GM12878 (cell line): ENCODE measurements around the gene STARD5. TPM values are rescaled to one million over a fixed set of nuclear protein-coding genes. Genes with fewer than 3 reads are reported as not detected.

Experiments used
- CREB1 ChIP-seq: IDR thresholded peaks from 2 replicates; pipeline ENCODE4 v1.6.1; 2012; ENCODE audit warnings: low read depth, mild to moderate bottlenecking, inconsistent platforms
- CUX1 ChIP-seq: IDR thresholded peaks from 2 replicates; pipeline ENCODE4 v1.6.1; 2012; ENCODE audit warnings: improper control_type of control experiment, low read depth, low read length; ENCODE audit not compliant: insufficient replicate concordance
- FOXK2 ChIP-seq: fragments of 450-650 bp; IDR thresholded peaks from 2 replicates; pipeline ENCODE4 v1.6.1; 2017; ENCODE audit warnings: mild to moderate bottlenecking, moderate library complexity
- HCFC1 ChIP-seq: fragments of 150-350 bp; IDR thresholded peaks from 2 replicates; pipeline ENCODE4 v1.6.1; 2014; ENCODE audit warnings: low read length
- IRF4 ChIP-seq: IDR thresholded peaks from 2 replicates; pipeline ENCODE4 v1.6.1; 2011; ENCODE audit warnings: low read depth, low read length
- JUNB ChIP-seq: IDR thresholded peaks from 2 replicates; pipeline ENCODE4 v1.6.1; 2016; ENCODE audit warnings: antibody characterized with exemption, mild to moderate bottlenecking
- KLF5 ChIP-seq: fragments of 450-650 bp; IDR thresholded peaks from 2 replicates; pipeline ENCODE4 v1.6.1; 2014; ENCODE audit warnings: mild to moderate bottlenecking; ENCODE audit not compliant: partially characterized antibody
- MYC ChIP-seq: IDR thresholded peaks from 2 replicates; pipeline ENCODE4 v1.6.1; 2011; ENCODE audit warnings: mild to moderate bottlenecking, low read length, moderate library complexity, inconsistent platforms; ENCODE audit not compliant: insufficient read depth, insufficient replicate concordance, insufficient read length, severe bottlenecking
- NFYA ChIP-seq: IDR thresholded peaks from 2 replicates; pipeline ENCODE4 v1.6.1; 2011; ENCODE audit warnings: low read depth, mild to moderate bottlenecking, low read length, improper control_type of control experiment, borderline replicate concordance
- NR2C1 ChIP-seq: fragments of 450-650 bp; IDR thresholded peaks from 2 replicates; pipeline ENCODE4 v1.6.1; 2017; ENCODE audit warnings: antibody characterized with exemption, mild to moderate bottlenecking, moderate library complexity
- SRF ChIP-seq, 2 experiments: IDR thresholded peaks; 2 replicates each; pipeline ENCODE4 v1.6.1; 2011; ENCODE audit warnings: low read depth in 2 of 2, low read length in 2 of 2, mild to moderate bottlenecking in 1 of 2, moderate library complexity in 1 of 2
- STAT3 ChIP-seq: IDR thresholded peaks from 2 replicates; pipeline ENCODE4 v1.6.1; 2011; ENCODE audit warnings: low read depth, low read length, improper control_type of control experiment
- SUZ12 ChIP-seq: fragments of 200-600 bp; sonication (generic); IDR thresholded peaks from one replicate; pipeline ENCODE4 v1.6.1; 2018; ENCODE audit warnings: antibody characterized with exemption, mild to moderate bottlenecking; ENCODE audit not compliant: unreplicated experiment
- YBX1 ChIP-seq: fragments of 450-650 bp; IDR thresholded peaks from 2 replicates; pipeline ENCODE4 v1.6.1; 2016; ENCODE audit warnings: antibody characterized with exemption
- ZBED1 ChIP-seq: IDR thresholded peaks from 2 replicates; pipeline ENCODE4 v1.6.1; 2016; ENCODE audit warnings: borderline replicate concordance
- ZBTB4 ChIP-seq: fragments of 450-650 bp; formaldehyde crosslinking; IDR thresholded peaks from 2 replicates; pipeline ENCODE4 v1.4.0; 2022; ENCODE audit warnings: mild to moderate bottlenecking, moderate library complexity
- ZBTB40 ChIP-seq: fragments of 450-650 bp; IDR thresholded peaks from 2 replicates; pipeline ENCODE4 v1.6.1; 2016; ENCODE audit warnings: mild to moderate bottlenecking, moderate library complexity, borderline replicate concordance
- ZSCAN29 ChIP-seq: fragments of 450-650 bp; IDR thresholded peaks from 2 replicates; pipeline ENCODE4 v1.6.1; 2017; ENCODE audit warnings: mild to moderate bottlenecking, moderate library complexity
- polyA plus RNA-seq, 11 experiments: library from polyadenylated mRNA; depleted of rRNA in 4 of 11; unstranded in 6 of 11; stranded (reverse) in 5 of 11; fragments of >200 nt; fragmentation: Nextera tagmentation in 4 of 11; fragmentation: Illumina TruSeq in 1 of 11; extraction: Ambion mirVana in 4 of 11; extraction: Trizol in 1 of 11; gene quantifications; 1 replicate in 1 of 11; 2 replicates in 10 of 11; pipeline versions ENCODE4 v1.2.1 to v1.2.3, GENCODE V29; 2011 to 2016; ENCODE audit warnings: inconsistent platforms in 2 of 11, missing spikeins in 2 of 11, low read depth in 1 of 11
- total RNA-seq, 4 experiments: library from RNA; depleted of rRNA in 3 of 4; stranded (reverse); fragments of >200 nt in 3 of 4; fragmentation: Illumina TruSeq in 1 of 4; extraction: Trizol in 1 of 4; gene quantifications; 2 replicates each; pipeline versions ENCODE4 v1.2.1 to v1.2.3, GENCODE V29; 2013 to 2021

Gene STARD5
- total and polyA plus RNA-seq, 10 of the 15 experiments (the other 5 are each of a cell fraction or from before 2014, with no cell fraction given) = 2.3 to 9.4 (median 4.7) TPM

- TF ChIP-seq ZBTB4 (CRISPR knock-in tag) = no peak
- TF ChIP-seq YBX1 = no peak
- peak; percentile 88 for TF ChIP-seq ZBED1
- no peak; the same call in 1 of the 2 replicates for TF ChIP-seq JUNB
- no peak for TF ChIP-seq SUZ12
- no peak for TF ChIP-seq FOXK2
- no peak for TF ChIP-seq CREB1
- 0 out of 4 replicates have a peak, but pooled peaks of 1 of the 2 experiments have one; percentile 1 for TF ChIP-seq SRF (IDR thresholded peaks at IDR 0.05; ENCODE audit: low read depth in 2 of 2, low read length in 2 of 2)
- TF ChIP-seq HCFC1 = no peak
- no peak for TF ChIP-seq ZSCAN29
- peak; percentile 23; the same call in 1 of the 2 replicates for TF ChIP-seq STAT3
- TF ChIP-seq NFYA = no peak
- peak; percentile 50 for TF ChIP-seq KLF5
- peak; percentile 32; the same call in 1 of the 2 replicates for TF ChIP-seq ZBTB40
- no peak for TF ChIP-seq MYC
- peak; percentile 92 for TF ChIP-seq CUX1
- TF ChIP-seq IRF4 = peak; percentile 97
- TF ChIP-seq NR2C1 = no peak
These were observed 30.0 kb downstream of the STARD5 start (continued) for GRCh38 chr15:81293728-81294515.
